HepG2 (cell line): ENCODE measurements around the gene TPBGL. TPM values are rescaled to one million over a fixed set of nuclear protein-coding genes. Genes with fewer than 3 reads are reported as not detected.
A peak's percentile ranks its signal among the peaks of the same experiment; 100 is the strongest.

Source experiments
- AKNA ChIP-seq: sonication (generic); formaldehyde crosslinking; IDR thresholded peaks from 2 replicates; pipeline ENCODE4 v1.4.0; 2020; ENCODE audit warnings: missing genetic modification reagents, borderline replicate concordance
- CSRNP1 ChIP-seq: sonication (generic); formaldehyde crosslinking; IDR thresholded peaks from 2 replicates; pipeline ENCODE4 v1.8.1; 2023; ENCODE audit warnings: mild to moderate bottlenecking, missing genetic modification reagents
- ELF1 ChIP-seq: sonication (generic); formaldehyde crosslinking; IDR thresholded peaks from 2 replicates; pipeline ENCODE4 v1.4.0; 2020; ENCODE audit warnings: missing genetic modification reagents
- GMEB1 ChIP-seq: sonication (generic); formaldehyde crosslinking; IDR thresholded peaks from 2 replicates; pipeline ENCODE4 v1.5.1; 2020; ENCODE audit warnings: missing genetic modification reagents, mild to moderate bottlenecking, borderline replicate concordance
- IRF9 ChIP-seq: sonication (generic); formaldehyde crosslinking; IDR thresholded peaks from 2 replicates; pipeline ENCODE4 v1.8.0; 2022; ENCODE audit warnings: missing genetic modification reagents, mild to moderate bottlenecking, borderline replicate concordance
- KDM1A ChIP-seq: IDR thresholded peaks from 2 replicates; pipeline ENCODE4 v1.6.1; 2016; ENCODE audit warnings: missing compliant biosample characterization
- MAZ ChIP-seq, 2 experiments: sonication (generic) in 1 of 2; formaldehyde crosslinking in 1 of 2; IDR thresholded peaks; 2 replicates each; pipeline versions ENCODE4 v1.5.0 to v1.6.1; 2012 to 2020; ENCODE audit warnings: low read depth in 2 of 2, mild to moderate bottlenecking in 2 of 2, borderline replicate concordance in 1 of 2, improper control_type of control experiment in 1 of 2, low read length in 1 of 2, missing genetic modification reagents in 1 of 2, moderate library complexity in 1 of 2
- PITX1 ChIP-seq: sonication (generic); formaldehyde crosslinking; IDR thresholded peaks from 2 replicates; pipeline ENCODE4 v1.5.1; 2020; ENCODE audit warnings: mild to moderate bottlenecking, missing genetic modification reagents
- TEAD2 ChIP-seq: sonication (generic); formaldehyde crosslinking; IDR thresholded peaks from 2 replicates; pipeline ENCODE4 v1.9.0; 2021; ENCODE audit warnings: missing genetic modification reagents
- TIGD3 ChIP-seq: sonication (generic); formaldehyde crosslinking; IDR thresholded peaks from 2 replicates; pipeline ENCODE4 v1.5.1; 2020; ENCODE audit warnings: mild to moderate bottlenecking, missing genetic modification reagents, borderline replicate concordance
- ZNF660 ChIP-seq: sonication (generic); formaldehyde crosslinking; IDR thresholded peaks from 2 replicates; pipeline ENCODE4 v1.5.1; 2020; ENCODE audit warnings: mild to moderate bottlenecking, low read depth, missing genetic modification reagents, borderline replicate concordance
- polyA plus RNA-seq, 8 experiments: library from polyadenylated mRNA; depleted of rRNA in 3 of 8; stranded (reverse) in 7 of 8; unstranded in 1 of 8; fragments of >200 nt; fragmentation: Illumina TruSeq in 4 of 8; extraction: Trizol in 4 of 8; gene quantifications; 2 replicates each; pipeline versions ENCODE4 v1.2.1 to v1.2.3, GENCODE V29; 2011 to 2016; ENCODE audit warnings: low read depth in 4 of 8, missing spikeins in 1 of 8, mixed read lengths in 1 of 8; ENCODE audit not compliant: insufficient read depth in 1 of 8
- total RNA-seq, 5 experiments: library from RNA; depleted of rRNA; stranded (reverse); fragments of >200 nt; fragmentation: Illumina TruSeq; extraction: Trizol; gene quantifications; 2 replicates each; pipeline ENCODE4 v1.2.3, GENCODE V29; 2016; ENCODE audit warnings: low read depth in 1 of 5
- TF ChIP-seq, protein P1 (sequence below): sonication (generic); formaldehyde crosslinking; IDR thresholded peaks from 2 replicates; pipeline ENCODE4 v1.4.0; 2020; ENCODE audit warnings: missing genetic modification reagents
- TF ChIP-seq, protein P2 (sequence below): sonication (generic); formaldehyde crosslinking; IDR thresholded peaks from 2 replicates; pipeline ENCODE4 v1.4.0; 2020; ENCODE audit warnings: missing genetic modification reagents, low read depth, mild to moderate bottlenecking, borderline replicate concordance

Gene TPBGL
- total and polyA plus RNA-seq, 2 of the 13 experiments (the other 11 are each of a cell fraction or from before 2014, with no cell fraction given): not detected

- TF ChIP-seq GMEB1 (CRISPR knock-in tag): no peak
- no peak for TF ChIP-seq TIGD3 (CRISPR knock-in tag)
- no peak for TF ChIP-seq IRF9 (CRISPR knock-in tag)
- TF ChIP-seq KDM1A (CRISPR knock-in tag): no peak
- no peak for TF ChIP-seq AKNA (CRISPR knock-in tag)
- no peak for TF ChIP-seq CSRNP1
- TF ChIP-seq, protein P1, sequence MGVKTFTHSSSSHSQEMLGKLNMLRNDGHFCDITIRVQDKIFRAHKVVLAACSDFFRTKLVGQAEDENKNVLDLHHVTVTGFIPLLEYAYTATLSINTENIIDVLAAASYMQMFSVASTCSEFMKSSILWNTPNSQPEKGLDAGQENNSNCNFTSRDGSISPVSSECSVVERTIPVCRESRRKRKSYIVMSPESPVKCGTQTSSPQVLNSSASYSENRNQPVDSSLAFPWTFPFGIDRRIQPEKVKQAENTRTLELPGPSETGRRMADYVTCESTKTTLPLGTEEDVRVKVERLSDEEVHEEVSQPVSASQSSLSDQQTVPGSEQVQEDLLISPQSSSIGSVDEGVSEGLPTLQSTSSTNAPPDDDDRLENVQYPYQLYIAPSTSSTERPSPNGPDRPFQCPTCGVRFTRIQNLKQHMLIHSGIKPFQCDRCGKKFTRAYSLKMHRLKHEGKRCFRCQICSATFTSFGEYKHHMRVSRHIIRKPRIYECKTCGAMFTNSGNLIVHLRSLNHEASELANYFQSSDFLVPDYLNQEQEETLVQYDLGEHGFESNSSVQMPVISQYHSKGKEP: no peak
- TF ChIP-seq, protein P2, sequence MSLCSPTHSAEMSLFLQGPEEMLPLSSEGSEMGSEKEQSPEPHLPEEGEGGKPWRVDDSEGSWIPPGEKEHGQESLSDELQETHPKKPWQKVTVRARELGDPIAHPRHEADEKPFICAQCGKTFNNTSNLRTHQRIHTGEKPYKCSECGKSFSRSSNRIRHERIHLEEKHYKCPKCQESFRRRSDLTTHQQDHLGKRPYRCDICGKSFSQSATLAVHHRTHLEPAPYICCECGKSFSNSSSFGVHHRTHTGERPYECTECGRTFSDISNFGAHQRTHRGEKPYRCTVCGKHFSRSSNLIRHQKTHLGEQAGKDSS (CRISPR knock-in tag): no peak
- no peak for TF ChIP-seq TEAD2 (CRISPR knock-in tag)
- no peak for TF ChIP-seq ELF1 (CRISPR knock-in tag)
- TF ChIP-seq PITX1 (CRISPR knock-in tag): no peak; the same call in 1 of the 2 replicates
- no peak; the same call in 1 of the 2 replicates for TF ChIP-seq MAZ (IDR thresholded peaks at IDR 0.05; ENCODE audit: borderline replicate concordance, low read depth, low read length)
- peak; percentile 69 for TF ChIP-seq MAZ (CRISPR knock-in tag; IDR thresholded peaks at IDR 0.05; ENCODE audit: low read depth)
- no peak for TF ChIP-seq ZNF660 (CRISPR knock-in tag)
These were observed 36.4 kb upstream of the TPBGL start (continued) for GRCh38 chr11:75204012-75204674.
